ENCODE results near the gene ATAD3C. TPM values are rescaled to one million over a fixed set of nuclear protein-coding genes. Genes with fewer than 3 reads are reported as not detected.
A peak's percentile ranks its signal among the peaks of the same experiment; 100 is the strongest.

ATAD3C gene
- total RNA-seq, 6 donors from 2014 or later = 9.2 to 20.9 (median 14.7) TPM

DNA sequence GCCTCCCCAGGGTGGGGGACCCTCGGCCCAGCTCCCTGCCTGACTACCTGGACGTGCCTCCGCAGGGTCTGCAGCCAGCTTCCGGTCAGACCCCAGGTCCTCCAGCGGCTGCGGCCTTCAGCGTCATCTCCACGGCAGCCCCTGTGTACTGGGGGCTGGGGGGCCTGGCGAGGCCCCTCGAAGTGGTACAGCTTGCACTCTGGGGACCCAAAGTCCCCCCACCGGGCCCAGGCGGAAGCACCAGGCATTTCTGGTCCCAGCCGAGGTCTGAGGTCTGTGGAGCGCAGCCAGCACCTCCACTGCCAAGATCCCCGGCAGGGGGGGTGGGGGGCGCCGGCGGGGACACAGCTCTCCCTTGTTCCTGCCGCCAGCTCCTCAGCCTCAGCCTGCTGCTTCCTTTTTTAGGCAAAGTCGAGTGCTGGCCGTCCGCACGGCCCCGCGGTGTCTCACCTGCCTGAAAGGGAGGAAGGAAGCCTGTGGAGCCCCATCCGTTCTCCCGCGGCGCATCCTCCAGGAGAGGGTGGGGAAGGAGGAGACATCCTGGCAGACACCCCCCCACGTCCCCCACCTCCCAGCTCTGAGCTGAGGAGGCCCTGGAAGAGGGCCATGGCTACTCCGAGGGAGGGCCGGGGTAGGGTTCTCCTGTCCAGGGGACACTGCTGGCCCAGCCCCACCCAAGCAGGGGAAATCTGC lies 15.2 kb upstream of the ATAD3C start:
- DNase-seq (peak; percentile 62 to 92), ATAC-seq (ENCODE audit: low FRiP score in 2 of 2) (no peak)
- Histone ChIP-seq H3K9me3 (no peaks in the 10 kb centered on the region), H3K4me1 (peaks cover 67 to 89% (median 82%) of the 10 kb centered on the region in 4 donors), H3K36me3 (no peaks in the 10 kb centered on the region), H3K27me3 (peaks cover 0 to 7% (median 0%) of the 10 kb centered on the region in 4 donors), H3K27ac (peak overlapping the region; percentile 87 to 95 (median 92)), H3K4me3 (peak overlapping the region in 3 of 4 donors; percentile 1 to 29 (median 24))
- TF ChIP-seq POLR2AphosphoS5 (IDR thresholded peaks at IDR 0.05) = no peak
- no peak for TF ChIP-seq EP300 (IDR thresholded peaks at IDR 0.05)
- TF ChIP-seq, protein P1, sequence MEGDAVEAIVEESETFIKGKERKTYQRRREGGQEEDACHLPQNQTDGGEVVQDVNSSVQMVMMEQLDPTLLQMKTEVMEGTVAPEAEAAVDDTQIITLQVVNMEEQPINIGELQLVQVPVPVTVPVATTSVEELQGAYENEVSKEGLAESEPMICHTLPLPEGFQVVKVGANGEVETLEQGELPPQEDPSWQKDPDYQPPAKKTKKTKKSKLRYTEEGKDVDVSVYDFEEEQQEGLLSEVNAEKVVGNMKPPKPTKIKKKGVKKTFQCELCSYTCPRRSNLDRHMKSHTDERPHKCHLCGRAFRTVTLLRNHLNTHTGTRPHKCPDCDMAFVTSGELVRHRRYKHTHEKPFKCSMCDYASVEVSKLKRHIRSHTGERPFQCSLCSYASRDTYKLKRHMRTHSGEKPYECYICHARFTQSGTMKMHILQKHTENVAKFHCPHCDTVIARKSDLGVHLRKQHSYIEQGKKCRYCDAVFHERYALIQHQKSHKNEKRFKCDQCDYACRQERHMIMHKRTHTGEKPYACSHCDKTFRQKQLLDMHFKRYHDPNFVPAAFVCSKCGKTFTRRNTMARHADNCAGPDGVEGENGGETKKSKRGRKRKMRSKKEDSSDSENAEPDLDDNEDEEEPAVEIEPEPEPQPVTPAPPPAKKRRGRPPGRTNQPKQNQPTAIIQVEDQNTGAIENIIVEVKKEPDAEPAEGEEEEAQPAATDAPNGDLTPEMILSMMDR (IDR thresholded peaks at IDR 0.05) = peak in 1 of 6 experiments; percentile 17
- no peak for TF ChIP-seq POLR2A (IDR thresholded peaks at IDR 0.05)
- 0 to 13% methylated on average over 3 to 18 of the region's 32 CpGs for WGBS, 2 donors

DNA sequence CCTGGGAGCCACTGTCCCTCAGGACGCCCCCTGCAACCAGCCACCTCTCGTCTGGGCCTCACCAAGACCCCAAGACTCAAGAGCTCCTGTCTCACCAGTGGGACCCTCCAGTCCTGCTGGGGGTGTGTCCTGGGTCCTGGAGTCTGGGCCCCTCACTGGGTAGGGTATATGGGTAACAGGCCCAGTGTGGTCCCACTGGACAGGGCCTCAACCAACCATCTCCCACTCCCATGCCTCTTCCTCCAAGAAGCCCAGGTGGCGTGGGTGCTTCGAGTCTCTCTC lies 14.7 kb upstream of the ATAD3C start:
- Histone ChIP-seq H3K27ac (peak overlapping the region; percentile 87 to 95 (median 92)), H3K9me3 (no peaks in the 10 kb centered on the region), H3K4me3 (peak overlapping the region in 3 of 4 donors; percentile 1 to 64 (median 57)), H3K4me1 (peaks cover 63 to 84% (median 77%) of the 10 kb centered on the region in 4 donors), H3K27me3 (peaks cover 0 to 7% (median 0%) of the 10 kb centered on the region in 4 donors), H3K36me3 (no peaks in the 10 kb centered on the region)
- DNase-seq = no peak
- TF ChIP-seq, protein P1 (IDR thresholded peaks at IDR 0.05) = no peak
- TF ChIP-seq POLR2AphosphoS5 (IDR thresholded peaks at IDR 0.05) (no peak), EP300 (IDR thresholded peaks at IDR 0.05) (no peak), POLR2A (IDR thresholded peaks at IDR 0.05) (no peak)
- 56 to 86% methylated on average over 2 to 4 of the region's 4 CpGs for WGBS, 2 donors
- ATAC-seq (ENCODE audit: low FRiP score in 2 of 2) = no peak

DNA sequence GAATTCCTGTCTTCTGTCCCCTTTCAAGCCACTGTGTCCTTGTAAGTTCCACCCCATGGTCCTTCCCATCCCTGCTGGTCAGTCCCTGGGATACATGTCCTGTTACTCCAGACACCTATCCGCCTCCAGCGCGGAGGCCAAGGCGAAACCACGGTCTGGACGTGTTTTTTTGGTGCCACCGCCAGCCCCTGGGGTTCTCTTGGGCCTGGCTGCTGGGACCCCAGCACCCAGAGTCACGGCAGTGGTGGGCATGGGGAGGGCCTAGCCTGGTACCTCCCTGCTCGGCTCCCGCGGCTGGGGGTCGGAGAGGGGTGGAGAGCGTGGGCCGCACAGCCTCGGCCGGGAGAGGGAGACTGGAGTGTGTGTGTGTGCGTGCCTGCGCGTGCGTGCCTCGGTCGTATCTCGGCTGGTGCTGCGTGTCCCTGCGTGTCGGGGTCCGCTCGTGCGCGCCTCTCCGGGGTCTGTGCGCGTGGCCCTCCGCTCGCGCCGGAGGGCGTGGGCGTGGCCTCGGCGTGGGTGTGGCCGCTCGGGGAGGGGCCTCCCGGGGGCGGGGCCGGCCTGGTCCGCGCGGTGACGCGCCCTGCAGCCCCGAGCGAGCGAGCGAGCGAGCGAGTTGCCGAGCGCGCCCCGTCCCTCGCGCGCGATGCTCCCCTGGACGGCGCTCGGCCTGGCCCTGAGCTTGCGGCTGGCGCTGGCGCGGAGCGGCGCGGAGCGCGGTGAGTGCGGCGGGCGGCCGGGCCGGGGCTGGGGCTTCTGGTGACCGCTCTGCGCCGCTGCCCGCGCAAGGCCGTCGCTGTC lies 14.2 kb upstream of the ATAD3C start, which contains the start of gene VWA1:
Gene VWA1 (plus strand): TSS at position 585 of the 798 bp plus-strand sequence. CDS start 59 bp downstream, at position 644.
- Histone ChIP-seq H3K4me3 (peak within 1 kb of the TSS; percentile 32 to 64 (median 56)), H3K27me3 (peaks cover 0 to 7% (median 0%) of the 10 kb centered on the region in 4 donors), H3K27ac (peak within 1 kb of the TSS; percentile 87 to 95 (median 92)), H3K36me3 (no peaks in the 10 kb centered on the region), H3K9me3 (no peaks in the 10 kb centered on the region), H3K4me1 (peaks cover 60 to 79% (median 73%) of the 10 kb centered on the region in 4 donors)
- DNase-seq (peak; percentile 76 to 96), ATAC-seq (ENCODE audit: low FRiP score in 2 of 2) (peak; percentile 2 to 82)
- TF ChIP-seq EP300 (IDR thresholded peaks at IDR 0.05) (no peak), POLR2AphosphoS5 (IDR thresholded peaks at IDR 0.05) (no peak), POLR2A (IDR thresholded peaks at IDR 0.05) (peak in 1 of 4 donors; percentile 69)
- 17 to 82% methylated on average over 6 to 43 of the region's 89 CpGs for WGBS, 2 donors

DNA sequence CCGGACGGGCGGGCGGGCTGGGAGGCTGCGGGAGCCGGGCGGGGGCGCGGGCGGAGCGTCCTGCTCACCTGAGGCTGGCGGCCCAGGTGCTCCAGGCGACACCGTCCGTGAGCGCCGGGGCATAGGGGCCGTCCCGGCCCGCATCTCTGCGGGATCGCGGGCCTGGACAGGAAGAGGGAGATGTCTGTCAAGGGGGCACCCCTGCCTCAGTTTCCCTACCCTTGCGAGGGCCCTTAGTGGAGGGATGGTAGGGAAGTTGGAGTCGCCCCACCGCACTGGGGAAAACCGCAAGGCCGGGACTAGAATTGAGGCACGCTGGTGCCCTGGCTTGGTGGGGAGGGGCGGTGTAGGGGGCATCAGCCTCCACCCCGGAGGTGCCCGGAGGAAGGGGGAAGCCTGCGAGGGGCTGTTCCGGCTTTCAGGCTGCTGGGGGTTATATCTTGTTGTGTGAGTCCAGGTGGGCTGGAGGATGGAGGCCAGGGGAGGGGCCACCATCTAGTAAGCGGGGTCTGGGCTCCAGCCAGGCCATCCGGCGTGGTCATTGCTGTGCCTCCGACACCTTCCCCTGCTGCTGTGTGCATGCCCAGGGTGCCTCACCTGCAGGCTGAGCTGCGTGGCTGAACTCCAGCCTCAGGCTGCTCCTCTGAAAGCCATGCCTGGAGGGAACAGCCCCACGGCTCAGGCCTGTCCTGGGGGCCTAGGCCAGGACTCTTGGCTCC lies 13.4 kb upstream of the ATAD3C start:
- Histone ChIP-seq H3K36me3 (no peaks in the 10 kb centered on the region), H3K27ac (peak overlapping the region in 3 of 4 donors; percentile 50 to 87 (median 60)), H3K4me1 (peaks cover 60 to 78% (median 72%) of the 10 kb centered on the region in 4 donors), H3K27me3 (peaks cover 0 to 7% (median 0%) of the 10 kb centered on the region in 4 donors), H3K4me3 (peak overlapping the region; percentile 22 to 64 (median 56)), H3K9me3 (no peaks in the 10 kb centered on the region)
- DNase-seq (peak in 1 of 2 donors; percentile 54), ATAC-seq (ENCODE audit: low FRiP score in 2 of 2) (no peak)
- 17 to 19% methylated on average over 18 to 30 of the region's 40 CpGs for WGBS, 2 donors
- TF ChIP-seq, protein P1 (IDR thresholded peaks at IDR 0.05) = no peak
- TF ChIP-seq POLR2AphosphoS5 (IDR thresholded peaks at IDR 0.05) (no peak), EP300 (IDR thresholded peaks at IDR 0.05) (no peak), POLR2A (IDR thresholded peaks at IDR 0.05) (no peak)

All from upper lobe of left lung (tissue), 6 donors.